Ovary (tissue), 9 donors: Measurements from ENCODE around the gene BRWD1. TPM values are rescaled to one million over a fixed set of nuclear protein-coding genes. Genes with fewer than 3 reads are reported as not detected.

ENCODE experiments used
- DNase-seq, 5 donors: peaks; one replicate each; pipeline ENCODE4 v3.0.0-alpha.2; 2019 to 2020
- H3K27ac ChIP-seq, 2 donors: fragments of 200-600 bp; one replicate each; pipeline versions ENCODE4 v1.5.1 to v1.8.0; 2019 to 2022
- H3K27me3 ChIP-seq: fragments of 200-600 bp; one replicate; pipeline ENCODE4 v1.8.0; 2022
- H3K36me3 ChIP-seq: fragments of 200-600 bp; sonication (generic); one replicate; pipeline ENCODE4 v1.5.1; 2019
- H3K4me1 ChIP-seq: one replicate; pipeline ENCODE4 v1.8.1; 2013; ENCODE audit warnings: mild to moderate bottlenecking, moderate library complexity; ENCODE audit not compliant: insufficient read depth
- H3K4me3 ChIP-seq: fragments of 200-600 bp; sonication (generic); one replicate; pipeline ENCODE4 v1.5.1; 2017
- H3K9me3 ChIP-seq, 2 donors: fragments of 200-600 bp in 1 of 2; sonication (generic) in 1 of 2; one replicate each; pipeline versions ENCODE4 v1.5.1 to v1.8.1; 2013 to 2019; ENCODE audit warnings: mild to moderate bottlenecking in 1 of 2, moderate library complexity in 1 of 2
- CTCF ChIP-seq, 3 donors: fragments of 450-650 bp in 2 of 3; fragments of 200-600 bp in 1 of 3; IDR thresholded peaks; one replicate each; pipeline versions ENCODE4 v1.5.1 to v1.8.0; 2016 to 2022; ENCODE audit warnings: antibody characterized with exemption in 3 of 3, mild to moderate bottlenecking in 1 of 3
- EP300 ChIP-seq: sonication (generic); formaldehyde crosslinking; IDR thresholded peaks from one replicate; pipeline ENCODE4 v1.6.1; 2017; ENCODE audit warnings: antibody characterized with exemption
- POLR2A ChIP-seq: fragments of 450-650 bp; IDR thresholded peaks from one replicate; pipeline ENCODE4 v1.6.1; 2017; ENCODE audit warnings: antibody characterized with exemption, mild to moderate bottlenecking, moderate library complexity
- WGBS, 3 donors: extraction: QIAGEN DNeasy Blood & Tissue Kit in 1 of 3; methylation state at CpG; one replicate each; pipeline versions ENCODE4 v1.1.5 to v1.1.7; 2013 to 2017; 5-methylcytosine and 5-hydroxymethylcytosine counted together
- intact Hi-C, 4 donors: fragments of 100-400 bp; cut with DNase I; formaldehyde crosslinking; loops; one replicate each; pipeline versions ENCODE4 v1.11.0 to v1.15.1; 2022 to 2023
- polyA plus RNA-seq, 2 donors: library from polyadenylated mRNA; stranded (reverse); fragments of 200-250 nt in 1 of 2; fragments of 350-450 nt in 1 of 2; fragmentation: Illumina TruSeq in 1 of 2; extraction: RNeasy Lipid Tissue Mini Kit (QIAGEN cat#74804) in 1 of 2; gene quantifications; one replicate each; pipeline ENCODE4 v1.2.3, GENCODE V29; 2013 to 2014
- total RNA-seq, 7 donors: library from RNA; depleted of rRNA in 2 of 7; stranded (reverse); fragments of >200 nt in 2 of 7; fragmentation: NEBNext Ultra II Directional in 3 of 7; extraction: Animal tissue kit (Norgen Biotek cat#: 25700) in 3 of 7; gene quantifications; one replicate each; pipeline versions ENCODE4 v1.1.0 to v1.2.4, GENCODE V29; 2016 to 2023
- donor health status: DM: no; HTN: no; CAD: no; lungs with moderate emphysema.
- donor health status: DM: no; HTN: no; CAD: no.
- donor health status: Bipolar disorder and iron deficiency.
- donor health status: DM: yes; HTN: yes; CAD: no.
- donor health status: DM: no; HTN: no; CAD: no.
- donor health status: DM: yes; HTN: yes; CAD: no.

BRWD1 gene
- total and polyA plus RNA-seq, 9 donors, result 15.7 to 73.0 (median 49.6) TPM

- DNase-seq, result peak; percentile 90 to 97 (median 94)
- intact Hi-C loops, result loop anchor here in 2 of 4 donors (10.0 kb wide), 2 partner anchors 131 to 201 kb away; partner anchors contain the start of gene BRWD1 (in 1 of the 2)
- 0 to 1% (median 1%) methylated on average over 66 to 76 of the region's 76 CpGs for WGBS, 3 donors
These were observed 130.0 kb downstream of the BRWD1 start, which contains the start of gene PSMG1 for GRCh38 chr21:39183272-39184049. Gene PSMG1, minus strand, starts transcription at chr21:39183451. Its CDS starts 66 bp downstream, at chr21:39183385.

GRCh38 chr21:39182484-39183271, 130.8 kb downstream of the BRWD1 start:
- peak overlapping the region; percentile 74 to 91 for H3K27ac ChIP-seq
- no peaks in the 10 kb centered on the region for H3K36me3 ChIP-seq
- H3K9me3 ChIP-seq, result no peaks in the 10 kb centered on the region
- DNase-seq, result peak in 1 of 5 donors; percentile 29
- H3K27me3 ChIP-seq, result no peaks in the 10 kb centered on the region
- 1% methylated on average over 49 to 51 of the region's 51 CpGs for WGBS, 3 donors
- TF ChIP-seq CTCF (IDR thresholded peaks at IDR 0.05) (no peak), POLR2A (no peak), EP300 (no peak)
- intact Hi-C loops, result loop anchor here in 2 of 4 donors (10.0 kb wide), 2 partner anchors 132 to 202 kb away; partner anchors contain the start of gene BRWD1 (in 1 of the 2)
- peaks cover 3% of the 10 kb centered on the region for H3K4me1 ChIP-seq
- H3K4me3 ChIP-seq, result peak overlapping the region; percentile 91

More at GRCh38 chr21:39183272-39184049, 130.0 kb downstream of the BRWD1 start, which contains the start of gene PSMG1:
- TF ChIP-seq EP300 (no peak), POLR2A (peak; percentile 47)
- H3K4me1 ChIP-seq, result peaks cover 3% of the 10 kb centered on the region
- H3K4me3 ChIP-seq, result peak within 1 kb of the TSS; percentile 91
- H3K27ac ChIP-seq, result peak within 1 kb of the TSS; percentile 74 to 91
- H3K36me3 ChIP-seq, result no peaks in the 10 kb centered on the region
- H3K9me3 ChIP-seq, result no peaks in the 10 kb centered on the region
- no peaks in the 10 kb centered on the region for H3K27me3 ChIP-seq

GRCh38 chr21:39182016-39182415, 131.4 kb downstream of the BRWD1 start:
- Histone ChIP-seq H3K4me1 (peaks cover 3% of the 10 kb centered on the region), H3K36me3 (no peaks in the 10 kb centered on the region), H3K27me3 (no peaks in the 10 kb centered on the region), H3K27ac (no peak overlapping the region), H3K9me3 (no peaks in the 10 kb centered on the region), H3K4me3 (peak overlapping the region; percentile 91)
- DNase-seq, result no peak
- WGBS, 3 donors, result 28 to 43% (median 35%) methylated on average over 8 of the region's 8 CpGs
- TF ChIP-seq EP300, result no peak
- no peak for TF ChIP-seq CTCF (IDR thresholded peaks at IDR 0.05)
- TF ChIP-seq POLR2A, result no peak
- intact Hi-C loops, result loop anchor here in 2 of 4 donors (10.0 kb wide), 2 partner anchors 133 to 203 kb away; partner anchors contain the start of gene BRWD1 (in 1 of the 2)

GRCh38 chr21:39181205-39181818, 132.1 kb downstream of the BRWD1 start:
- H3K9me3 ChIP-seq, result no peaks in the 10 kb centered on the region
- no peak overlapping the region for H3K27ac ChIP-seq
- intact Hi-C loops, result loop anchor here in 2 of 4 donors (10.0 kb wide), 2 partner anchors 133 to 203 kb away; partner anchors contain the start of gene BRWD1 (in 1 of the 2)
- no peak overlapping the region for H3K4me3 ChIP-seq
- no peak for TF ChIP-seq EP300
- no peak for TF ChIP-seq POLR2A
- TF ChIP-seq CTCF (IDR thresholded peaks at IDR 0.05), result no peak
- no peaks in the 10 kb centered on the region for H3K27me3 ChIP-seq
- DNase-seq, result no peak
- H3K4me1 ChIP-seq, result peaks cover 3% of the 10 kb centered on the region
- WGBS, 3 donors, result 78 to 85% (median 84%) methylated on average over 4 of the region's 4 CpGs
- H3K36me3 ChIP-seq, result no peaks in the 10 kb centered on the region
